ENCODE results near the gene RABGGTA.

Gene RABGGTA

DNA sequence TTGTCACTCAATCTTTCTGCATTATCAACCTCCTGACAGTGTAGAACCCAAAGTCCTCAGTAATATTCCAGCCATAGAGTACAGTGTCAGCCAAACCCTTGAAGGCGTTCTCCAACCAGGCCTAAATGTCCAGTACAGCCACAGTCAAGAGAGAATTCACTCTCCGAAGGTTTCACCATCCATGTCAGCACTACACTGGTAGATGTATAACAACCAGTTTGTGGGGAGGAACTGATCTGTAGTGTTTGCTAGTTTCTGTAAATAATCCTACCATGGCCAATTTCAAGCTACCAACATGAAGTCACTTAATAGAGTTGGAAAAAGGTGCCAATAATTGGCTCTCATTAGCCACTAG is 55.1 kb downstream of the RABGGTA start:
- no peak for DNase-seq (ENCODE audit: low read depth)

Measured in GM04503 (cell line).